ENCODE data around the gene ACTL7B.

GRCh38 chr9:108867829-108868228, 12.0 kb upstream of the ACTL7B start:
- TF ChIP-seq CTCF (IDR thresholded peaks at IDR 0.05; ENCODE audit: poor library complexity, severe bottlenecking): no peak
- TF ChIP-seq EZH2 (IDR thresholded peaks at IDR 0.05; ENCODE audit: borderline replicate concordance, insufficient read depth, low read length, poor library complexity, severe bottlenecking): no peak
- TF ChIP-seq TAF1 (IDR thresholded peaks at IDR 0.05; ENCODE audit: low read depth): no peak
- TF ChIP-seq EP300 (conservative IDR thresholded peaks at IDR 0.05; ENCODE audit: poor library complexity, severe bottlenecking): no peak
- no peak for TF ChIP-seq REST (IDR thresholded peaks at IDR 0.05; ENCODE audit: borderline replicate concordance)
- TF ChIP-seq SMC3 (conservative IDR thresholded peaks at IDR 0.05; ENCODE audit: poor library complexity): no peak
- TF ChIP-seq RAD21 (conservative IDR thresholded peaks at IDR 0.05): no peak
- TF ChIP-seq POLR2AphosphoS5 (IDR thresholded peaks at IDR 0.05): no peak
